Measurements from ENCODE around the gene WDR73.

The WDR73 gene

DNA sequence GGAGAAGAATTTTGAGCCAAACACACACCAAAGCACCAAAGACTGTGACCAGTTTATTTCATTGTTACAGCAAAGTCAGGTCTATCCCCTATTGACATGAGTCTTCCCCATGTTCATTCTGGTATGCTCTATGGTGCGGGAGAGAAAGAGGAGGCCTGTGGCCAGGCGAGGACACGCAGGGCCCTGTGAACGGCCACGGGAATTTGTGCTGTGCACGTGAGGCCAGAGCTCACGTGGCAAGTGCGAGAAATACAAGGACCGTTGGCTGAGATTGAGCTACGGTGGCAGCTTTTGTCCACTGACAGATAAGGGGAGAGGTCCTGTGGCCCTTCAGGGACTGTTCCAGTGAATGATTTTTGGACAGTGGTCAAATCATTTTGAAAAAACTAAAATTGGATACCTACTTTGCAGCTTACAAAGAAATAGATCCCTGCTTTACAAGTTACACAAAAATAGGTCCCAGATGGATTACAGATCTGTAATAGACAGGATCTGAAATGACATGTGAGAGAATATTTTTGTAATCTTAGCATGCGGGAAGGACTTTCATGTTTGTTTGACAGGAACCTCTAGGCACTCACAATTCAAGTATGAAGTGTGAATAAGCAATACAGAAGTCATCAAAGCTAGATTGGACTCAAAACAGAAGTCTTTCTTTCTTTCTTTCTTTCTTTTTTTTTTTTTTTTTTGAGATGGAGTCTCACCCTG is 44.1 kb downstream of the WDR73 start:
- no peak for DNase-seq

DNA sequence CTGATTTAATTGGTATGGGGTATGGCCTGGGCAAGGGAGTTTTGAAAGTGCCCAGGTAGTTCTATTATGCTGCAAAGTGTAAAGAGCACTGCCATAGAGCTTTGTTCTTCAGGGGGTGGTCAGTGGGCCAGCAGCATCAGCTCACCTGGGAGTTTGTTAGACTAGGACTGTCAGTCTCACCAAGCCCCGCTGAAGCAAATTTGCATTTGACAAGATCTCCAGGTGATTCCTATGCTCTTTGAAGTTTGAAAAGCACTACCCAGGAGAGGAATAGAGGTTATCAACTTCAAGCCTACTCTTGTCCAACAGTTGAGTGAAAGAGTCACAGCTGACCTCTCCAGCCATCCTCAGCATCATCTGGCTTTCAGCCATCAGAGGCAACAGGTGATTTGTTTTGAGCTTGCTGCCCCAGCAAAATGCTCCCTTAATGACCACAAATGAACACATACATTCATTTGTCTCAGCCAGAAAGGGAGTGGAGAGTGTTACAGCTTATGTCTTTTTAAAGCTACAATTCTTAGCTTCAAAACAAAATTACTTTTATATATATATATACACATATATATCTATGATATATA is 45.3 kb downstream of the WDR73 start:
- no peak for DNase-seq

DNA sequence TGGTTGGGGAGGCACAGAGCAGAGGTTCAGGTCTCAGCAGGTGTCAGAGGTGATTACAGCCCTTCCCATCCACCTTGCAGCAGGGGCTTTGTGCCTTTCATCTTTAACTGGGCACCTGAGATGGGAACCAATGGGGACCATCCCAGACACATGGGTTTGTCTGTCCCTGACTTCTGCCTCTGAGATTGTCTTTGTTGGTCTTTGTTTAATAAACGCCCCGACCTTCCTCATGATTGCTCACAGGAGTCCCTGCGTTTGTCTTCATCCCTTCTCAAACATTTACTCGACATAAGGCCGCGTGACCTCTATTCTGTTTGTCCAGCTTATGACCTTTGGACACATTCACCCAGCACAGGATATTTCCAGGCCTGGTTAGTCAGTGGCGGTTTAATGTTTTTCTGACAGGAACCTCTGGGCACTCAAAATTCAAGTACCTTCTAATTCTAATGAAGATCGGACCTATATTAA is 47.4 kb downstream of the WDR73 start:
- DNase-seq: no peak

DNA sequence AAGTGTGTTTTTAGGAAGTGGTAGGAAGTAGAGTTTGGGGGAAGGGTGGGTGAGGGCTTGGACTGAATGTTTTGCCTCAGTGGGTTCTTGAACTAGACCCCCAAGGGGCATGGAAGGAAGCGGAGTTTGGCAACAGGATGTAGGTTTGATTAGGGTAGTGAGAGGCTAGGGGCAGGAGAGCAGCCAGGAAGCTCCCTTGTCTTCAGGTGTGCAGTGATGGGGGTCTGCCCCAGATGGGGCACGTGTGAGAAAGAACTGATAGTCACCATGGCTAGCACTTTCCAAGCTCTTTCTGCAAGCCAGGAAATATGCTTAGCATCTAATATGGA is 48.6 kb downstream of the WDR73 start:
- DNase-seq: no peak

GRCh38 chr15:84604826-84605553 is 49.1 kb downstream of the WDR73 start:
- no peak for DNase-seq

DNA sequence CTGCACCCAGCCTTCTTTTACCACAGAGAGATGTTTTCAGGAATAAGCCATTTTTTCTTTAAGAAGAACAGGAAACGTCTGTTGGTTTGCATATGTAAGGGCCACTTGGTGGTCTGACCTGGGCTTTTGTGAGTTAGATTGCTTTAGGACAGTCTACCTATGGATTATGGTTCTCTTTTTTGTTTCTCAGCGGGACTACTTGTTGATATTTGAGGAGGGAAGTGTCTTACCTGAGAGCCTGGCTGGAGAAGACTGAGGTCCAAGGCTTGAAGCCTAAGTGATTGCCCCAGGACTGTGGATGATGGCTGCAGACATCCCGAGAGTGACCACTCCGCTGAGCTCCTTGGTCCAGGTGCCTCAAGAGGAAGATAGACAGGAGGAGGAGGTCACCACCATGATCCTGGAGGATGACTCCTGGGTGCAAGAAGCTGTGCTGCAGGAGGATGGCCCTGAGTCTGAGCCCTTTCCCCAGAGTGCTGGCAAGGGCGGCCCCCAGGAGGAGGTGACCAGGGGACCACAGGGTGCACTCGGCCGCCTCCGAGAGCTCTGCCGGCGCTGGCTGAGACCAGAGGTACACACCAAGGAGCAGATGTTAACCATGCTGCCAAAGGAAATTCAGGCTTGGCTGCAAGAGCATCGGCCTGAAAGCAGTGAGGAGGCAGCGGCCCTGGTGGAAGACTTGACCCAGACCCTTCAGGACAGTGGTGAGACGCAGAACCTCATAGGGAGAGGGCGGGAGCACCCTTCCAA is 50.3 kb downstream of the WDR73 start:
- DNase-seq: no peak

- DNase-seq: no peak
These were observed 52.6 kb downstream of the WDR73 start for GRCh38 chr15:84601555-84601838.

DNA sequence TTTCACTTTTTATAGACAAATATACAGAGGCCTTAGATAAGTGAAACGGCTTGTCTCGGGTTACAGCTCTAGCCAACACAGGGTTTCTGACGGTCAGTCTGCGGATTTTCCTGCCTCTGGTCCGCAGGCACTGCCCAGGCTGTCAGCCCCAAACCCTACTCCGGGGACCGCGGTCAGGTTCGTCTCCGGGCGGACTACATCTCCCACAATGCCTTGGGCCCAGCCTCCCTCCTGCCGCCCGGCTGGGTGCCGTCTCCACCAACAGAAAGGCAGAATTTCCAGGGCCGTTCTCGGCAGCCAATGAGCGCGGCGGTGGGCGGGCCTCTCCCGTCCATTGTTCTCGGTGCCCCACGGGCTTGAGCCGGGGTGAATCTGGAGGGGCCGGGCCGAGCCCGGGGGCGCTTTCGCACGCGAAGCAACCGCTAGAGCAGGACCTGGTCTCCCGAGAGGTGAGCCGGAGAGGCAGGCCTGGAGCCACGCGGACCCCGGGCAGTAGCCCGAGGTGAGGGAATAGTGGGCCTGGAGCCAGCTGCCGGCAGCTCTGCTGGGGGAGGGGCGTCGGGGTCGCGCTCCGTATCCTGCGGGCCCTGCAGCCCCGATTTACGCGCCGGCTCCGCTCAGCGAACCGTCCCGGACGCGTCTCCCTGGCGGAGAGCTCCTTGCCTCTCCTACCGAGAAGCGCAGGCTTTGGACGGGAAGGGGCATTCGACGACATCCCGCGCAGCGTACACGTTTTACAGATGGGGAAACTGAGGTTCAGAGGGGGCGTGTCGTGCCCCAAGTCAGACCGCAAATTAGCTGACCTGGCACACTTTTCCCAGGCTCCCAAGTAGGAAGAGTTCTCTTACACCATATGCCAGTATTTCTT is 53.2 kb downstream of the WDR73 start, which contains the start of gene ZSCAN2:
Gene ZSCAN2 (plus strand): TSS at position 323 of the 868 bp plus-strand sequence. CDS start 2,919 bp downstream, outside the sequence.
- DNase-seq: peak; percentile 93 to 95

- peak; percentile 75 for DNase-seq
These were observed 53.8 kb downstream of the WDR73 start for GRCh38 chr15:84600331-84600686.

DNA sequence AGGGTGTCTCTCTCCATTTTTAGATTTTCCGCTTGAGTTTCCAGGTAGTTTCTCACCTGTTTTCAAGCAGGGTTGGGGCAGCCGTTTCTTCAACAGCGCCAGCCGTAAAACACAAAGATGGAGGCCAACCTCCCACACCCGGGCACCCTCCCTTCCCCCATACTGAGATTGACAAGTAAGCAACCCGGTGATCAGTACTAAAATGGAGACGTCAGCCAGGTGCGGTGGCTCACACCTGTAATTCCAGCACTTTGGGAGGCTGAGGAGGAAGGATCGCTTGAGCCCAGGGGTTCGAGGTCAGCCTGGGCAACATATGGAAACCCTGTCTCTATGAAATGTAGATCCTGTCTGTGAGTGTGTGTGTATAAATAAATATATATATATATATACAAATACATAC is 54.2 kb downstream of the WDR73 start:
- no peak for DNase-seq

GRCh38 chr15:84598993-84599392 is 55.1 kb downstream of the WDR73 start:
- DNase-seq: peak; percentile 70 to 72

DNA sequence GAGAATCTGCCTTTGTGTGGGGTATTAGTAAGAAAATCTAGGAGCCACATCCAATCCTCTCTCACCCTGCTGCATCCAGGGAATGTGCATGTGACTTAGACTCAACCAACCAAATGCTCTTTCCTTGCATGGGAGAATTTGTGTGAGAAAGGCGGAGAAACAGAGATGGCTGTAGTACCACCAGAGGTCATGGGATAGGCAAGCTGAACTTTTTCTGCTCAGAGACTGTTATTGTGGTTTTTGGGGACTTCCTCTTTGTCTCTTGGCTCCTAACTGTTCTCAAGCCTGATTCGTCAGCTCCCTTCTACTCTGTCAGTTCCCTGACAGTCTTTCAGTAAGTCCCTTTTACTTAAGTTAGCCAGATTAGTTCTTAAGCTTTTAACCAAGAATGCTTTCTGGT is 55.8 kb downstream of the WDR73 start:
- peak; percentile 98 for DNase-seq

GRCh38 chr15:84597296-84597695 is 56.8 kb downstream of the WDR73 start:
- no peak for DNase-seq

- DNase-seq: peak; percentile 9 to 26
These were observed 58.4 kb downstream of the WDR73 start for GRCh38 chr15:84595660-84596059.

GRCh38 chr15:84594617-84595290 is 59.3 kb downstream of the WDR73 start:
- no peak for DNase-seq

- DNase-seq: no peak
These were observed 62.3 kb downstream of the WDR73 start for GRCh38 chr15:84591815-84592214.

- DNase-seq: no peak
These were observed 63.7 kb downstream of the WDR73 start for GRCh38 chr15:84590406-84590805.
